ENCODE measurements around the gene MAPRE2. TPM values are rescaled to one million over a fixed set of nuclear protein-coding genes. Genes with fewer than 3 reads are reported as not detected.

MAPRE2 gene
- total and polyA plus RNA-seq, 8 donors = 4.8 to 18.2 (median 10.6) TPM

DNA sequence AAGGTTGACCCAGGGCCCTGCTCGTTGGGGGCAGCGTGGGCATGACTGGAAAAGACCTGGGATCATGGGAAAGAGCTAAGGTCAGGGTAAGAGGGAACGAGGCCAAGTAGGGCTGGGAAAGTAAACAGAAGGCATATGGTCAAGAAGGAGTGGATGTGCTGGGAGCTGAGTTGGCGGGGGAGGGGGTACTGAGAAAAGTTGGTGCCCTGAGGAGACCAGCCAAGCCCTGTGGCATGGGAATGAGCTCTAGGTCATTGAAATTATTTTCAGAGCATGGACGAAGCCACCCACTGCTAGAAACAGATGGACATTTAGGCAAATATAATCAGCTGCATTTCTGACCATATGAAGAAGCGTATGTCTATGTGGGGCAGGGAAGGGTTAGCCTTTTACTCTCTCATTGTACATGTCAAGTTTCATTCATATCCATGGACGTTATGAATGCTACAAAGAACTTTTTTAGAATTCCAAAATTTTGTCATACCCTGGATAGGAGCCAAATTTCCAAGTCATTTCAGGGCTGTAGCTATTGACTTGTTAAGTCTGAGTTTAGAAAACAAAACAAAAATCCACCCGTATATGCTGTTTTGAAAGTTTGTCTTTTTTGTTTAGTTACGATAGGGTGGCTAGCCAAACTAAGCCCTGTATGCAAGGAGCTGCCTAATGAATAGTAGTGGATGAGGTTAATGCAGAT is 19.1 kb downstream of the MAPRE2 start:
- 34 to 39% methylated on average over 9 of the region's 9 CpGs for whole genome bisulfite sequencing, 2 donors
- TF ChIP-seq, protein P1, sequence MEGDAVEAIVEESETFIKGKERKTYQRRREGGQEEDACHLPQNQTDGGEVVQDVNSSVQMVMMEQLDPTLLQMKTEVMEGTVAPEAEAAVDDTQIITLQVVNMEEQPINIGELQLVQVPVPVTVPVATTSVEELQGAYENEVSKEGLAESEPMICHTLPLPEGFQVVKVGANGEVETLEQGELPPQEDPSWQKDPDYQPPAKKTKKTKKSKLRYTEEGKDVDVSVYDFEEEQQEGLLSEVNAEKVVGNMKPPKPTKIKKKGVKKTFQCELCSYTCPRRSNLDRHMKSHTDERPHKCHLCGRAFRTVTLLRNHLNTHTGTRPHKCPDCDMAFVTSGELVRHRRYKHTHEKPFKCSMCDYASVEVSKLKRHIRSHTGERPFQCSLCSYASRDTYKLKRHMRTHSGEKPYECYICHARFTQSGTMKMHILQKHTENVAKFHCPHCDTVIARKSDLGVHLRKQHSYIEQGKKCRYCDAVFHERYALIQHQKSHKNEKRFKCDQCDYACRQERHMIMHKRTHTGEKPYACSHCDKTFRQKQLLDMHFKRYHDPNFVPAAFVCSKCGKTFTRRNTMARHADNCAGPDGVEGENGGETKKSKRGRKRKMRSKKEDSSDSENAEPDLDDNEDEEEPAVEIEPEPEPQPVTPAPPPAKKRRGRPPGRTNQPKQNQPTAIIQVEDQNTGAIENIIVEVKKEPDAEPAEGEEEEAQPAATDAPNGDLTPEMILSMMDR (IDR thresholded peaks at IDR 0.05) = no peak
- ATAC-seq = peak; percentile 73 to 91 (median 82)
- intact Hi-C loops (cut with DNase I) = no loop called here
- H3K27me3 ChIP-seq = no peaks in the 10 kb centered on the region
- H3K4me3 ChIP-seq = no peak overlapping the region
- no peak for FAIRE-seq
- peaks cover 8 to 11% (median 8%) of the 10 kb centered on the region in 3 donors for H3K4me1 ChIP-seq
- H3K27ac ChIP-seq = no peak overlapping the region
- DNase-seq = peak in 4 of 6 donors; percentile 24 to 51 (median 39)
- H3K36me3 ChIP-seq = no peaks in the 10 kb centered on the region
- no peaks in the 10 kb centered on the region for H3K9me3 ChIP-seq

DNA sequence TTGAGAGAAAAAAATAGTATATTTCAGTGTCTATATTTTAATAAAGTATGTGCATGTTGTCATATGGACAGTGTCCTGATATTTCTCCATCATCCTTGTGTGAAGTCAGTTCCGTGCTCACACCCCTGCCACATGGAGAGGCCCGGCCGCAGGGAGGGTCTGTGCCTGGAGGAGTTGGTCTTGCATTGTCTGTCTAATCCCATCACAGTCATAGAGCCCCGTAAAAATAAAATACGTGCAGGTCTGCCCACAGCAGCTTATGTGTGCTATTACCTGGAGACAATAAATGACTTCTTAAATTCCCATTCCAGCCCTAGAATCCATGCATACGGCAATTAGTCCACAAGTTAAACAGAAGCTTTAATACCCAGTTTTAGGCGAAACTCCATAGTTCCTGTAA is 20.1 kb downstream of the MAPRE2 start:
- no peak overlapping the region for H3K4me3 ChIP-seq
- TF ChIP-seq, protein P1 (IDR thresholded peaks at IDR 0.05) = no peak
- ATAC-seq = no peak
- H3K4me1 ChIP-seq = peaks cover 8 to 11% (median 8%) of the 10 kb centered on the region in 3 donors
- H3K27me3 ChIP-seq = no peaks in the 10 kb centered on the region
- WGBS, 2 donors = 92 to 97% methylated on average over 7 of the region's 7 CpGs
- DNase-seq = no peak
- H3K36me3 ChIP-seq = no peaks in the 10 kb centered on the region
- FAIRE-seq = no peak
- H3K27ac ChIP-seq = no peak overlapping the region
- H3K9me3 ChIP-seq = no peaks in the 10 kb centered on the region
- intact Hi-C loops (cut with DNase I) = no loop called here

DNA sequence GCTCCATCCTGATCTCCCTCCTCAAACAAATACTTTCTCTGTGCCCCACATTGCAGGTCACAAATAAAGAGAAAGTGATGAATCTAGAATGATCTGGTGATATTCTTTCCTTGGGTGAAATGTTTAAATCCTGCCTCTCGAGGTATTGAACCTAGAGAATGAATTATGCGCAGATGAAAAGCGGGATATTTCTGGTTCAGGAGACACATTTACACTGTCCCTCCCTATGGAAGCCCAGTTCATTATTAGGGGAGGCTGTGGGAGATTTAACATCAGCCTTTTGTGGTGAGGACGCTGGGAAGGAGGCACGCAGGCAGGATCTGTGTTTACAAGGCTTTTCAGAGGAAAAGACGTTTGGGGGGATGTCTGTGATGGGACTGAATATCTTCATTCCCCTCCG is 20.6 kb downstream of the MAPRE2 start:
- Histone ChIP-seq H3K27ac (no peak overlapping the region), H3K36me3 (no peaks in the 10 kb centered on the region), H3K4me1 (peaks cover 8 to 11% (median 8%) of the 10 kb centered on the region in 3 donors), H3K4me3 (no peak overlapping the region), H3K9me3 (no peaks in the 10 kb centered on the region), H3K27me3 (no peaks in the 10 kb centered on the region)
- WGBS, 2 donors = 85 to 91% methylated on average over 7 of the region's 7 CpGs
- intact Hi-C loops (cut with DNase I) = no loop called here
- FAIRE-seq (no peak), DNase-seq (no peak), ATAC-seq (no peak)
- TF ChIP-seq, protein P1 (IDR thresholded peaks at IDR 0.05) = no peak

DNA sequence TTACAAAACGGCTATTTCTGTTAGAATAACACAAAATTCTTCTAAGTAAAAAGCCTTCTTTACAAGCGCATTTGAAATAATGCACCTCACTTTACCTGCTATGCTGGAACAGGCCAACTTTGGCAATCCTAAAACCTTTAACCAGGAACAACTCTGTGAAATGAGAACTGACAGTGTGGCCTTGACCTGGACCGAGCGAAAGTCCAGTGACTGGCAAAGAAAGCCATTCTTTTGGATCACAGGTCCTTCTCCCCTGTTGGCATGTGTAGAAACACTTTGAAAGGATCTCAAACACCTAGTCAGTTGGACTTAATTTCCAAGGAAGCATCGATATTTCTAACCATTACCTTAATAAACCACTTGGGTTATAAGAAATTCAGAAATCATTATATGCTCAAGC is 21.2 kb downstream of the MAPRE2 start:
- H3K27ac ChIP-seq = no peak overlapping the region
- H3K4me3 ChIP-seq = no peak overlapping the region
- H3K9me3 ChIP-seq = no peaks in the 10 kb centered on the region
- no peak for ATAC-seq
- TF ChIP-seq, protein P1 (IDR thresholded peaks at IDR 0.05) = no peak
- H3K27me3 ChIP-seq = no peaks in the 10 kb centered on the region
- FAIRE-seq = no peak
- no peak for DNase-seq
- intact Hi-C loops (cut with DNase I) = no loop called here
- peaks cover 8 to 16% (median 8%) of the 10 kb centered on the region in 3 donors for H3K4me1 ChIP-seq
- no peaks in the 10 kb centered on the region for H3K36me3 ChIP-seq
- 59 to 63% methylated on average over 5 of the region's 5 CpGs for WGBS, 2 donors
